H1 (cell line): Measurements from ENCODE around the gene ZNF414. TPM values are rescaled to one million over a fixed set of nuclear protein-coding genes. Genes with fewer than 3 reads are reported as not detected.
A peak's percentile ranks its signal among the peaks of the same experiment; 100 is the strongest.

Source experiments
- ATF2 ChIP-seq: IDR thresholded peaks from 2 replicates; pipeline ENCODE4 v1.6.1; 2012; ENCODE audit warnings: low read length, inconsistent platforms
- BCL11A ChIP-seq, 2 experiments: IDR thresholded peaks; one replicate each; pipeline ENCODE4 v1.6.1; 2011; ENCODE audit warnings: low read depth in 2 of 2, low read length in 2 of 2, mild to moderate bottlenecking in 2 of 2
- BRCA1 ChIP-seq: IDR thresholded peaks from 2 replicates; pipeline ENCODE4 v1.6.1; 2012; ENCODE audit warnings: low read depth, low read length, improper control_type of control experiment
- CBX5 ChIP-seq: fragments of 300-800, 300-1000 bp; sonication (generic); IDR thresholded peaks from 2 replicates; pipeline ENCODE4 v1.7.1; 2016; ENCODE audit warnings: antibody characterized with exemption, low read length, low read depth
- CHD2 ChIP-seq: IDR thresholded peaks from 2 replicates; pipeline ENCODE4 v1.6.1; 2012; ENCODE audit warnings: low read length, improper control_type of control experiment
- CTCF ChIP-seq, 3 experiments: IDR thresholded peaks; 1 replicate in 2 of 3; 2 replicates in 1 of 3; pipeline versions ENCODE4 v1.5.1 to v1.6.1; 2011; ENCODE audit warnings: low read length in 3 of 3, mild to moderate bottlenecking in 3 of 3, inconsistent platforms in 2 of 3, low read depth in 1 of 3, moderate library complexity in 1 of 3; ENCODE audit not compliant: insufficient read depth in 1 of 3; ENCODE audit errors: control extremely low read depth in 1 of 3
- JUND ChIP-seq: IDR thresholded peaks from 2 replicates; pipeline ENCODE4 v1.6.1; 2011; ENCODE audit warnings: mild to moderate bottlenecking, improper control_type of control experiment, low read length
- KDM5A ChIP-seq: fragments of 200-600 bp; IDR thresholded peaks from 2 replicates; pipeline ENCODE4 v1.7.1; 2012; ENCODE audit warnings: mild to moderate bottlenecking, low read length, inconsistent platforms, mixed read lengths
- MAFK ChIP-seq: IDR thresholded peaks from 2 replicates; pipeline ENCODE4 v1.6.1; 2012; ENCODE audit warnings: low read depth, mild to moderate bottlenecking, improper control_type of control experiment, low read length
- MAX ChIP-seq: IDR thresholded peaks from 2 replicates; pipeline ENCODE4 v1.6.1; 2012; ENCODE audit warnings: inconsistent platforms
- POU5F1 ChIP-seq: IDR thresholded peaks from 2 replicates; pipeline ENCODE4 v1.6.1; 2011; ENCODE audit warnings: low read depth, mild to moderate bottlenecking, low read length, moderate library complexity
- RAD21 ChIP-seq, 2 experiments: IDR thresholded peaks in 1 of 2; conservative IDR thresholded peaks in 1 of 2; 2 replicates each; pipeline ENCODE4 v1.6.1; 2011; ENCODE audit warnings: low read depth in 2 of 2, low read length in 2 of 2, improper control_type of control experiment in 1 of 2, inconsistent platforms in 1 of 2, mild to moderate bottlenecking in 1 of 2, moderate library complexity in 1 of 2
- RNF2 ChIP-seq: fragments of 200-900, 300-1000 bp; sonication (generic); IDR thresholded peaks from 2 replicates; pipeline ENCODE4 v1.7.1; 2016; ENCODE audit warnings: borderline replicate concordance, low read depth, mild to moderate bottlenecking, antibody characterized with exemption, low read length; ENCODE audit not compliant: poor library complexity, severe bottlenecking; ENCODE audit errors: missing control alignments
- SIN3A ChIP-seq, 2 experiments: IDR thresholded peaks in 1 of 2; conservative IDR thresholded peaks in 1 of 2; 2 replicates each; pipeline ENCODE4 v1.6.1; 2011 to 2012; ENCODE audit warnings: low read length in 2 of 2, improper control_type of control experiment in 1 of 2, low read depth in 1 of 2, mild to moderate bottlenecking in 1 of 2
- SUZ12 ChIP-seq: fragments of 200-600 bp; sonication (generic); IDR thresholded peaks from 2 replicates; pipeline ENCODE4 v1.6.1; 2012; ENCODE audit warnings: mild to moderate bottlenecking, inconsistent platforms, low read length, moderate library complexity, mixed read lengths
- ZNF274 ChIP-seq: IDR thresholded peaks from 2 replicates; pipeline ENCODE4 v1.7.0; 2012; ENCODE audit warnings: low read length, borderline replicate concordance; ENCODE audit errors: extremely low read depth
- polyA plus RNA-seq, 7 experiments: library from polyadenylated mRNA; depleted of rRNA in 3 of 7; stranded (reverse) in 5 of 7; unstranded in 2 of 7; fragments of >200 nt in 5 of 7; fragments of 200-250 nt in 2 of 7; gene quantifications; 1 replicate in 5 of 7; 2 replicates in 1 of 7; 4 replicates in 1 of 7; pipeline versions ENCODE4 v1.2.1 to v1.2.3, GENCODE V29; 2011 to 2013; ENCODE audit warnings: missing spikeins in 2 of 7, mixed read lengths in 2 of 7
- total RNA-seq: library from RNA; stranded (reverse); fragmentation: NEBNext Ultra II Directional; extraction: Animal tissue kit (Norgen Biotek cat#: 25700); gene quantifications from 2 replicates; pipeline ENCODE4 v1.2.1, GENCODE V29; 2021
- TF ChIP-seq, protein P1 (sequence below): IDR thresholded peaks from 2 replicates; pipeline ENCODE4 v1.6.1; 2012; ENCODE audit warnings: inconsistent platforms

The ZNF414 gene
- total and polyA plus RNA-seq, 2 of the 8 experiments (the other 6 are each of a cell fraction or from before 2014, with no cell fraction given) = 9.7 to 26.8 TPM

- TF ChIP-seq, protein P1, sequence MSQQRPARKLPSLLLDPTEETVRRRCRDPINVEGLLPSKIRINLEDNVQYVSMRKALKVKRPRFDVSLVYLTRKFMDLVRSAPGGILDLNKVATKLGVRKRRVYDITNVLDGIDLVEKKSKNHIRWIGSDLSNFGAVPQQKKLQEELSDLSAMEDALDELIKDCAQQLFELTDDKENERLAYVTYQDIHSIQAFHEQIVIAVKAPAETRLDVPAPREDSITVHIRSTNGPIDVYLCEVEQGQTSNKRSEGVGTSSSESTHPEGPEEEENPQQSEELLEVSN = peak; percentile 36; the same call in 1 of the 2 replicates
- no peak for TF ChIP-seq BRCA1
- TF ChIP-seq RNF2 = no peak
- TF ChIP-seq JUND = no peak
- TF ChIP-seq MAX = peak; percentile 90
- no peak for TF ChIP-seq KDM5A
- TF ChIP-seq ZNF274 = no peak
- TF ChIP-seq POU5F1 = no peak
- TF ChIP-seq RAD21 (IDR thresholded peaks at IDR 0.05 in 1 of 2, conservative IDR thresholded peaks at IDR 0.05 in 1 of 2; ENCODE audit: low read depth in 2 of 2, low read length in 2 of 2) = peak; percentile 29 to 58; a peak in 3 of 4 replicates
- no peak; a peak in 1 of 4 replicates for TF ChIP-seq SIN3A (conservative IDR thresholded peaks at IDR 0.05 in 1 of 2, IDR thresholded peaks at IDR 0.05 in 1 of 2; ENCODE audit: low read depth in 1 of 2, low read length in 2 of 2)
- no peak for TF ChIP-seq SUZ12
- TF ChIP-seq BCL11A (IDR thresholded peaks at IDR 0.05; ENCODE audit: low read depth in 2 of 2, low read length in 2 of 2) = no peak
- no peak for TF ChIP-seq ATF2
- no peak for TF ChIP-seq MAFK
- TF ChIP-seq CBX5 = no peak
- TF ChIP-seq CTCF (IDR thresholded peaks at IDR 0.05; ENCODE audit: control extremely low read depth in 1 of 3, insufficient read depth in 1 of 3, low read depth in 1 of 3, low read length in 3 of 3) = peak; percentile 54 to 62 (median 56)
- TF ChIP-seq CHD2 = peak; percentile 12; the same call in 1 of the 2 replicates
Measured at GRCh38 chr19:8505680-8506401, 8.1 kb downstream of the ZNF414 start (continued).
